ENCODE data around the gene PANK4.

DNA sequence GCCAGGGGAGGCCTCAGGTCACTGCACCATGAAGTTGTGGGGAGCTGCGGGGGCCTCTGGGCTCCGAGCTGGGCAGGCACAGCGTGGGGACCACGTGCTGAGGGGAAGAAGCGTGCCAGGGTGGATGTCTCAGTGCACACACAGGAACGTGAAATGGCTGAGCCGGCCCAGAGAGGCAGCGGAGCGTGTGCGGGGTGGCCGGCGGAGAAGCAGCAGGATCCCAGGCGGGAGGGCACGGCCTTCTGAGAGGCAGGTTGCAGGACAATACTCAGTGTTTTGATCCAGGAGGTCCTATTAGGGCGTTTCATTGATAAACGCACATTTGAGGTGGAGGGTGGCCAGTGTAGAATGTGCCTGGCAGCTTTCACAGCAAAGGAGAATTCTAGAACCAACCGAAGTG lies 42.7 kb upstream of the PANK4 start:
- TF ChIP-seq, protein P1, sequence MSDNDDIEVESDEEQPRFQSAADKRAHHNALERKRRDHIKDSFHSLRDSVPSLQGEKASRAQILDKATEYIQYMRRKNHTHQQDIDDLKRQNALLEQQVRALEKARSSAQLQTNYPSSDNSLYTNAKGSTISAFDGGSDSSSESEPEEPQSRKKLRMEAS (IDR thresholded peaks at IDR 0.05; ENCODE audit: insufficient read depth, insufficient read length), result no peak
- TF ChIP-seq, protein P2, sequence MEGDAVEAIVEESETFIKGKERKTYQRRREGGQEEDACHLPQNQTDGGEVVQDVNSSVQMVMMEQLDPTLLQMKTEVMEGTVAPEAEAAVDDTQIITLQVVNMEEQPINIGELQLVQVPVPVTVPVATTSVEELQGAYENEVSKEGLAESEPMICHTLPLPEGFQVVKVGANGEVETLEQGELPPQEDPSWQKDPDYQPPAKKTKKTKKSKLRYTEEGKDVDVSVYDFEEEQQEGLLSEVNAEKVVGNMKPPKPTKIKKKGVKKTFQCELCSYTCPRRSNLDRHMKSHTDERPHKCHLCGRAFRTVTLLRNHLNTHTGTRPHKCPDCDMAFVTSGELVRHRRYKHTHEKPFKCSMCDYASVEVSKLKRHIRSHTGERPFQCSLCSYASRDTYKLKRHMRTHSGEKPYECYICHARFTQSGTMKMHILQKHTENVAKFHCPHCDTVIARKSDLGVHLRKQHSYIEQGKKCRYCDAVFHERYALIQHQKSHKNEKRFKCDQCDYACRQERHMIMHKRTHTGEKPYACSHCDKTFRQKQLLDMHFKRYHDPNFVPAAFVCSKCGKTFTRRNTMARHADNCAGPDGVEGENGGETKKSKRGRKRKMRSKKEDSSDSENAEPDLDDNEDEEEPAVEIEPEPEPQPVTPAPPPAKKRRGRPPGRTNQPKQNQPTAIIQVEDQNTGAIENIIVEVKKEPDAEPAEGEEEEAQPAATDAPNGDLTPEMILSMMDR (IDR thresholded peaks at IDR 0.05; ENCODE audit: extremely low read depth in 1 of 2, insufficient read depth in 1 of 2, low read depth in 1 of 2, low read length in 2 of 2), result no peak
- TF ChIP-seq POLR2A (IDR thresholded peaks at IDR 0.05; ENCODE audit: low read depth, low read length), result no peak
- TF ChIP-seq POLR2AphosphoS5 (IDR thresholded peaks at IDR 0.05; ENCODE audit: insufficient read depth, low read depth, low read length), result no peak
- no peak for TF ChIP-seq EZH2 (IDR thresholded peaks at IDR 0.05; ENCODE audit: borderline replicate concordance, low read depth, low read length, severe bottlenecking)
- no peak for TF ChIP-seq JUN (IDR thresholded peaks at IDR 0.05; ENCODE audit: borderline replicate concordance, insufficient read depth, insufficient read length, low read depth)
- no peak for TF ChIP-seq FOS (IDR thresholded peaks at IDR 0.05; ENCODE audit: borderline replicate concordance, insufficient read depth, low read length)

Data from endothelial cell of umbilical vein (primary cell).